ELF-1 (cell line): Measurements from ENCODE around the gene ETV4.

ENCODE experiments used
- DNase-seq: peaks from one replicate; pipeline ENCODE4 v3.0.0-alpha.2; 2016; ENCODE audit warnings: low read depth, low spot score

Gene ETV4

DNA sequence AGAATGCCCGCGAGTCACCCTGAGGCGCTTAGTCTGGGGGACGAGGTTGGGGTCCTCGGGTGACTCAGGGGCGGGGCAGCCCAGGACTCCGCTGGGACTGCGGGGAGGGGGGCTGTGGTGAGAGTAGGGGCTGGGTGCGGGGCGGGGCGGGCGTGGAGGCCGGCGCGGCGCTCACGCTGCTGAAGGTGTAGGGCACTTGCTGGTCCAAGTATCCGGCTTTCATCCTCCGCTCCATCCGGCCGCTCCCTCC, 832 bp downstream of the ETV4 start:
- DNase-seq = no peak

GRCh38 chr17:43543771-43544575, 2.2 kb downstream of the ETV4 start:
- peak; percentile 81 for DNase-seq

DNA sequence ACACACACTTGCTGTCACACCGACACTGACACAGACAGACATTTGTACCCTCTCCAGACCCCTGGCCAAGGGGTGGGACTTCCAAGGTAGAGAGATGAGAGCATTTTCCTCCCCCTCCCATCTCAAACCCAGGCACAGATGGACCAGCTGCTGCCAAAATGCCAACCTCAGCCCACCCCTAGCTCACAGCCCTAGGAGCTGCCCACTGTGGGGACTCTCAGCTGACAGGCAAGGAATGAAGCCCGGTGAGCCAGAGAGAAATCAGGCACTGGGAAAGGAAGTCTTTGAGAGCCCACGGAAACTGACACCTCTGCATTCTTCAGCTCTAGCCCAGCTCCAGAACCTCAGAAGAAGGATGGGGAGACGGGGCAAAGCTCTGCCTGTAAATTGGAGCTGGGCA, 2.8 kb downstream of the ETV4 start:
- no peak for DNase-seq

DNA sequence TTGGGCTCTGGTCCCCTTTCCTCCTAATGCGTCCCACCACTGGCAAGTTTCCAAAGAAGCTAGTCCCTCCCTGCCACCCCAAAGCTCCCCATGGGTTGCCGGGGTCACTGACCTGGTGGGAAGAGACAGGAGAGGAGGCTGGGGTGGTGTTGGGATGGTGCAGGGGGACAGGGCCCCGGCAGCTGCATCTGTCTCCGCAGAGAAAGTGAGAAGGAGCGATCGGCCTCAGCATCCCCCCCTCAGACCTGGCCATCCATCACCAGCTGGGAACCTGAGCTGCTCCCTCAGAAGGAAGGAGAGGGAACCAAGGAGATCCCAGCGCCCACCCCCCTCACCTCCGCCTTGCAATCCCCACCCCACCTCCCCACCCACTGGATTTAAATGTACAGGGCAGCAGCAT, 3.3 kb downstream of the ETV4 start:
- DNase-seq = no peak

- DNase-seq = peak; percentile 76
These were observed 5.1 kb downstream of the ETV4 start for GRCh38 chr17:43540821-43541674.

DNA sequence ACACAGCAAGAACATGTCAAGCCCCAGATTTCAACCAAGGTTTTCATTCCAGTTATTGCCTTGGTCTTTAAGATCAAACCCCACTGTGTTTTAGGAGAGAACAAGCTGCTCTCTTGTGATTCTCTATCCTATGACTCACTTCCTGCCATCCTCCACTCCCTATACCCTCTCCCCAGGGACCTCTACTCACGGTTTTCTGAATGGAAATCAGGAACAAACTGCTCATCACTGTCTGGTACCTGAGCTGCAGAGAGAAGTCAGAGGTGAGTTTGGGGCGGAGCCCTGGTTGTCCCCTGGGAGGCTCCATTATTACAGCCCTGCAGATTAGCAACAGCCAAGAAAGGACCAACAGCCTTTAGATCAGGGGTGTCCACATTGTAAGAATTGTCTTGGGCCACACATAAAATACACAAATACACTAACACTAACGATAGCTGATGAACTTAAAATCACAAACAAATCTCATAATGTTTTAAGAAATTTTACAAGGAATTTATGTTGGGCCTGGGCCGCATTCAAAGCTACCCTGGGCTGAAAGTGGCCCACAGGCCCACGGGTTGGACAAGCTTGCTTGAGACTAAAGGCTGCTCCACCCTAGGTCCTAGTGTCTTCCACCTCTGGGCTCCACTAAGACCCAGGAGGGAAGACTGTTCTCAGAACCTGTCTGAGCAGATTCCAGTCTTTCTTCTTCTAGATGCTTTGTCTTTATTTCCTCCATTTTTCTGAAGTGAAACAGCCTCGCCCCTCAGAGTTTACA, 9.7 kb downstream of the ETV4 start:
- peak; percentile 66 for DNase-seq

- no peak for DNase-seq
These were observed 11.2 kb downstream of the ETV4 start for GRCh38 chr17:43534909-43535308.

GRCh38 chr17:43533699-43534098, 12.4 kb downstream of the ETV4 start:
- DNase-seq = no peak

DNA sequence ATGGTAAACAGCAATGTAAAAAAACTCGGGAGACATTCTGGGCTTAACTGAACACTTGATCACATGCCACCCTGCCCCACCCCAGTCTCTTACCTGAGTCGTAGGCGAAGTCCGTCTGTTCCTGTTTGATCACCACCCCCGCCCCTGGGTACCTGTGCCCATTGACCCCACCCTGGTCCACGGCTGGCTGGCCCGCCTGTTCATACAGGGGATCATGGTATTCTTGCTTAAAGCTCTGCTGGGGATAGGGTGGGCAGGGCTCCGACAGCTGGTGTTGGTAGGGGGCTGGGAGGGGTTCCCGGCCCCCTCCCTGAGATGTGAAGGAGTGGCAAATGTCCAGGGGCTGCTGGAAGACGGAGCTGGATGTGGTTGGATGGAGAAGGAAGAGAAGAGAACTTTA, 13.6 kb downstream of the ETV4 start:
- DNase-seq = no peak

DNA sequence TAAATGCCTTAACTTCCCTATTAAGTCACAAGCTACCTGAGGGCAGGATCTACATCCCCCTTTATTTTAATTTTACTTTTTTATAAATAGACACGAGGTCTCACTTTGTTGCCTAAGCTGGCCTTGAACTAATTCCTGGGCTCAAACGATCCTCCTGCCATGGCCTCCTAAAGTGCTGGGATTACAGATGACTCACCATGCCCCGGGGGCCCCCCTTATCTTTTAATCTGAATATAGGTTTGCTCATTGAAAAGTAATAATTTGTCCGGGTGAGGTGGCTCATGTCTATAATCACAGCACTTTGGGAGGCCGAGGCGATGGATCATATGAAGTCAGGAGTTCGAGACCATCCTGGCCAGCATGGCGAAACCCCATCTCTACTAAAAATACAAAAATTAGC, 14.2 kb downstream of the ETV4 start:
- no peak for DNase-seq

DNA sequence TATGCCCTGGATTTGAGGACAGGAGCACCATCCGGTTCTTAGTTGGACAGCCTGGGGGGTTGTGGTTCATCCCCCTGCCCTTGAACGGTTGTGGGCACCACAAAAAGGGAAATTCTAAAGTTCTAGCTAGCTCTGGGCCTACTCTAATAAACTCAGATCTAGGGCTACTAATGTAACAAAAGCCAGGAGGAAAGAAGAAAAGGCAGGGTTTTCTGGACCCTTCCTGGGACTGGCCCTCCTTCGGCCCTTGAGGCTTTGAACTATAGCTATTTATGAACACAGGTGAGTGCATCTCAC, 15.1 kb downstream of the ETV4 start:
- DNase-seq = no peak

DNA sequence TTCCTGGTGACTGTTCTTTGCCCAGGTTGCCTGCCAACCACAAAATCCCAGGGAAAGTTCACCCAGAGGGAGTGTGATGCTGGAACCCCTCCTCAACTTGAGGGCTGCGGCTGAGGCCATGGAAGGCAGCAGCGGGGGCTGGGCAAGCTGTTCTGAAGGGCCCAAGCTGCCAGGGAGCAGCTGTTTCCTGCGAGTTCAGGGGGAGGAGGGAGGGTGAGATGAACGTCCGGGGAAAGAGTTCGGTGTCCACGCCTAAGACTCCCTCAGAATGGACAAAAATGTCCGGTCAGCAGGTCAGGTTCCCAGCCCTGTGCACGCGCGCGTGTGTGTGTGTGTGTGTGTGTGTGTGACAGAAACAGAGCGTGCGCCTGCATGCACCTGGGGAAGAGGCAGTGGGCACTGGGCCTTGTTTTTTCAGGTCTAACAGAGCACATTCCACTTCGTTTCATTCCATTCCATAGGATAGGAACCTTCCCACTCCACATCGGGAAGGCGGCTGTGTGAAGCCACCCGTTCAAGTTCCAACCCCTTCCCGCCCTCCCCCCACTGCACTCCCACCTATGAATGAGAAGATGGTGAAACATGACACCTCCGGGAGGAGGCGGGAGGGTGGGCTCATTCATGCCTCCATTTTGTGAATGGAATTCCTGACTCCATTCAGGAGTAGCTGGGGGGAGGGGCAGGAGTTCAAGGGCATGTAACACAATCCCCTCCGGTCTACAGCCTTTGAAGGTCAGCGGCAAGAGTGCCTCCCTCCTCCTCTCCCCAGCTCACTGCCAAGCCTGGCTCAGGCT, 15.7 kb downstream of the ETV4 start:
- DNase-seq = peak; percentile 95

DNA sequence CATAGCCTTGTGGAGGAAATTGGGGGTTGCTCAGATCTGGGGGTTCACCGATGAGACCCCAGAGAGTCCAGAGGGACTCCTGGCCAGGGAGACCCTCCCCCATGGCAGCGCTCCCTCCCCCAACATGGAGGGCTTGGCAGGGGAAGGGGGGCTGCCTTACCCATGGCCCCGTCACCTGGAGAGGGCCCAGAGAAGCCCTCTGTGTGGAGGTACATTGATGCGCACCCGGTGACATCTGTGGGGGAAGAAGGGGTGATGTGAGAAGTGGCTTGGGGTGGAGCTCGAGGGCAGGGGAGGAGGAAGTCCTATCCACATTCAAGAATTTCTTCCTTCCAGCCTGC, 16.2 kb downstream of the ETV4 start:
- DNase-seq = no peak

DNA sequence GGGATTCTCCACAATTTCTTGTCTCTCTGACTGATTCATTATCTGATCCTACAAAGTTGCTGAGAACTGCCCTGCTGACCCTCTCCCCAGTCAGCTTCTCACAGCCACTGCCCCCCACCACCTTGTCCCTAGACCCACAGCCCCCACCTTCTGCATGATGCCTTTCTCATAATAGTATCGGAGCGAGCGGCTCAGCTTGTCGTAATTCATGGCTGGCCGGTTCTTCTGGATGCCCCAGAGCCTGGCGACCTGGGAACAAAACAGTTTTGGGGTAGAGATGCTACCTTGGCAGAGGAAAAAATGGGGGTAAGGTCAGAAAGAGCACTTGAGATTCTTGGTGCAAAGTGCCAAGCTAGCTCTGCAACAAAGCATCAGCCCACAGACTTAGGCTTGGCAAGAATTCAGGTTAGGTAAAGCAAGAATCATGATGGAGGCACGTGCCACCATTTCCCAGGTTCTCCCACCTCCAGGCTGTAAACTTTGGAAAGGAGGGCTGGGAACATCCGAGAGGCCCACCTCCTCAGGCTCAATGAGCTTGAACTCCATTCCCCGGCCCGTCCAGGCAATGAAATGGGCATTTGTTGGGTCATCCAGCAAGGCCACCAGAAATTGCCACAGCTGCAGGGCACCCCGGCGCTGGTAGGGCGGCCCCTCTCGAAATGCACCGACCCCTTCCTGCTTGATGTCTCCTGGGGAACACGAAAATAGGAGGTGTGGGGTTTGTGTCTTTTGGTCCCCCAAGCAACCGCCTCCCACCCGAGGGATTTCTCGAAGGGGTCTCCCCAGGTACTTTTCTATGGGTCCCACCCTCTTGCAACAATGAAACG, 16.9 kb downstream of the ETV4 start:
- no peak for DNase-seq

- DNase-seq = peak; percentile 91
These were observed 17.7 kb downstream of the ETV4 start for GRCh38 chr17:43528319-43528987.

DNA sequence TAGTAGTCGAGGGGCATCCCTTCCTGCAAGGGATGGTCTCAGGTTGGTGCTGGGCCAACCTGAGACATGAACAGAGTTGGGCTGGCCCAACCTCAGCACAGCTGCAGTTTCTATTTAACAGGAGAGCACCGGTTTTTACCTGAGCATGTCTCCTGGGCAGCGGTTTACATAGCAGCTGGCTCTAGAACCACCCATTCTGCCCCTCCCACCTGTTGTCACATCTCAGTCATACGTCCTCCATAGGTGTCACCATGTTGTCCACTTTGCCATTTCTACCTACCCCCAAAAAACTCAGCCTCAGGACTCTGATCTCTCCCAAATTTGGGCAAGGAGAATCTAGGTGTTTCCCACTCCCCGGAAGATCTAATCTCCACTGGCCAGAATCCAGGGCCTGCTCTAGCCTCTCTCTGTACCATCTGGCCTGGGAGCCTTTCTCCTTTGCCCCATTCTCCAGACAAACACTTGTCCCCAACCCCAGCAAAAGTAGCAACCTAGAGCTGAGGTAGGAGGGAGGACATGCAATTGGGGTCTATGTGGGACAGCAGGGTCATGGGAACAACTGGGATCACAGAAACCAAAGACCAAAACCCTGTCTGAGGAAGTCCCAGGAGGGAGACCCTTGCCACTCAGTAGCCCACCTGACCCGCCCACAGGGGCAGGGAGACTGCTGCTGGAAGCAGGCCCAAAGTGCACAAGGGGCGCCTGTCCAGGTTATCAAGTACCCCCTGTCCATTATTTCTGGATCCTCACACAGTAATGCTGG, 19.1 kb downstream of the ETV4 start:
- DNase-seq = no peak

DNA sequence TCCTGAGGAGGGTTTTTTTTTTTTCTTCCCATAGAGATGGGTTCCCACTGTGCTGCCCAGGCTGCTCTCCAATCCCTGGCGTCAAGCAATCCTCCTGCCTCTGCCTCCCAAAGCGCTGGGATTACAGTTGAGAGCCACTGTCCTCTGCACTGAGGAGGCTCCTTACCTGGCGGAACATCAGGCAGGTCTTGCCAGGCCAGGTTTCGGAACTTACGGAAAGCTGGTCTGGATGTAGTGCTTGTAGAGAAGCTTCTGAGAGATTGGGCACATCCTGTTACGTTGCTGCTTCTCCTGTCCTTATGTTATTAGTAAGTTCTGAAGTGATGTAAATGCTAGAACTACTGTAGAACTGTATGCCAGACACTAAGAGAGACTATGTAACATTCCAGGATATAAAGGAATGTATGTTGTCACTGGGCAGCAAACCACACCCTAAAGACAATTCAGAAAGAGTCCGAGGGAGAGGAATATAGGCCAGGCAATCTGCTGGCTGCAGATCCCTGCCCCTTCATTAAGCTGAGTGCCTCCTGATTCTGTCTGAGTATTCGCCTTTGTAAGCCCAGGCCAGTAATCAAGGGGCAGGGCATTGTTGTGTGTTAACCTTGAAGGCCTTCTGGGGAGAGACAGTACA, 21.1 kb downstream of the ETV4 start:
- no peak for DNase-seq

DNA sequence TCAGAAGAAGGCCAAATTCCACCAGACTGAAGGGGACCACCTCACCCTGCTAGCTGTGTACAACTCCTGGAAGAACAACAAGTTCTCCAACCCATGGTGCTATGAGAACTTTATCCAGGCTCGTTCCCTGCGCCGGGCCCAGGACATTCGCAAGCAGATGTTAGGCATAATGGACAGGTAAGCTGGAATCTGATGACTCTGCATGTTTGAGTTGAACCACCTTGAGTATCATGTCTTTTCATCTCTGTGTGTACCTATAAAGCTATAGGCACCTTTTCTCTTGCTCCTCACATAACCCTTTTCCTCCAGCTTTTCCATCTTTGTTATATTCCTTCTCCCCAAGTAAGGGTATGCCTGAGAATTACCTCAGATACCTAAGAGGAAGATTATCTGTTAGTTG, 24.8 kb downstream of the ETV4 start:
- DNase-seq = no peak

DNA sequence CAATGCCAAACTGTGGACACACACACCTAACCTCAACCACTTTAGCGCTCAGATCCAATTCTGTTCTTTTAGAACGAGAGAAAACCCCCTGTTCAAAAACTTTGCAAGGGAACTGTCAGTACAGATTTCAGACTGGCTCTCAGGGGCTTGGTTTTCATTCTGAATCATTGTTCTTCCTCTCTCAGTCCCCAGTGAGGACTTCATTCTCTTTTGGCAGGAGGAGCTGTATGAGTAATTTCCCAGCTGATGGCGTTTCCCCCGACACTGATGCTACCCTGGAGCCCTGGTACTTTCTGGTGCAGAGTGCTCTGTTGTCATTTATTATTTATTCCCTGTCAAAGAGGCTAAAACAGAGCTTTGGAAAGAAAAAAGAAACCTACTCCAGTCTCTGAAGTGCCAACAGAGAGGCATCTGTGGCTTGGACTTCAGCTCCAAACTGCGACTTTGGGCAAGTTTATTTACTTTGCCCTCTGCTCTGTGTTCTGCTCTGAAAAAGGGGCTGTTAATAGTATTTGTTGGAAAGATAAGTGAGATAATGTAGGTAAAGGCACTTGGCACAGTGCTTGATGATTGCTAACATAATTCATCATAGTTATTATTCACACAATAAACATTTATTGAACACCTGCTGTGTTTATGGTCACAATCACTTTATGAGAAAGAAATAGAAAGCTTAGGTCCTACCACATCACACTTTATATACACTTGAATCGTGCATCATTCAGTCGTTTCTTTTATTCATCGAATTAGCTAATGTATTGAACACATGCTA, 28.3 kb downstream of the ETV4 start:
- no peak for DNase-seq
